ENCODE measurements around the gene PLCG2.
A peak's percentile ranks its signal among the peaks of the same experiment; 100 is the strongest.

The PLCG2 gene

DNA sequence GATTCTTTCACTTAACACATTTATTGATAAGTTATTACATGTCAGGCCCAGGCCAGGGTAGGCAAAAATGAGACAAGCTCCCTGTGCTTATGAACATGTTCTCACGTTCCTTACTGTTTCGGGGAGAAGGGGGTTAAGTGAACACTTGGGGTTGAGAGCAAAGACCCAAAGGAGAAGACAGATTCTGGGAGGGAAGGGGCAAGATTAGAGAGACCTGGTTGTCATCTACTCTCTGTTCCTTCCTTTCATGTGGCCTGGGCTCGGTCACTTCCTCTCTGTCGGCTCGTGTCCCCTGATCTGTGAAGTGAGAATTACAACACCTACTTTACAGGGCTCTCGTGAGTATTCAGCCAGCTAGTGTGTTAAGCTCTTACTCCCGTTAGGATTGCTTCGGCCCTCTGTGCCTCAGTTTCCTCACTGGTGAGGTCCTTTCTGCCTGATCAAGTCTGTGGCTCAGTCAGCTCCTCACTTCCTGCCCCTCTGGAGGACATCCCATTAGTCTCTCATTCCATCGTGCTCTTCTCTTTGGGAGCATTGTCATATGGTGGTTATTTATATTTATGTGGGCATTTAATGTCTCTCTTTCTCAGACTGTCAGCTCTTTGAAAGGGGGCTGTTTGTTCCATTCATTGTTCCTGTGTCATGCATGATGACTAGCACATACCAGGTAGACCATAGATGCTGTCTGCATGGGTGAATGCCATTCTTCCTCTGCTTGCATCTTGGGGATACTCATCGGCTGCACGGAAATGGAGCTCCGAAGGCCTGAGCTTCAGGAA, 38.9 kb downstream of the PLCG2 start:
- no peak for DNase-seq

- no peak for DNase-seq
Measured at GRCh38 chr16:81818568-81818896, 39.4 kb downstream of the PLCG2 start.

DNA sequence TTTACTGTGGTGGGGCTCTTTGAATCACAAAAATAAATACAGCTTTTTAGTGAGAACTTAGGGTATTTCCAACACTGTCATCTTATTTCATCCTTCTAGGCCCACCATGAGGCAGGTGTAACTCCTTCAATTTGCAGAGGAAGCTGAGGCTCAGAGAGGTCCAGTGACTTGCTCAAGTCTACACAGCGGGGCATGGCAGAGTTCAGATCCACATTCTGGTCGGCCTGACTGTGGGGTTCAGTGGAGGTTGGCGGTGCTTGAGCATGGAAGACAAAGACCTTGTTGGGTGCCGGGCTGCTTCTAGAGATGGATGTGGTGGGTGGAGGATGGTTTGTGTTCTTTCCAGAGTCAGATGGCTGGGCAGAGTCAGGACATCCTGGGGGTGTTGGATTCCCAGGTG, 39.8 kb downstream of the PLCG2 start:
- no peak for DNase-seq

DNA sequence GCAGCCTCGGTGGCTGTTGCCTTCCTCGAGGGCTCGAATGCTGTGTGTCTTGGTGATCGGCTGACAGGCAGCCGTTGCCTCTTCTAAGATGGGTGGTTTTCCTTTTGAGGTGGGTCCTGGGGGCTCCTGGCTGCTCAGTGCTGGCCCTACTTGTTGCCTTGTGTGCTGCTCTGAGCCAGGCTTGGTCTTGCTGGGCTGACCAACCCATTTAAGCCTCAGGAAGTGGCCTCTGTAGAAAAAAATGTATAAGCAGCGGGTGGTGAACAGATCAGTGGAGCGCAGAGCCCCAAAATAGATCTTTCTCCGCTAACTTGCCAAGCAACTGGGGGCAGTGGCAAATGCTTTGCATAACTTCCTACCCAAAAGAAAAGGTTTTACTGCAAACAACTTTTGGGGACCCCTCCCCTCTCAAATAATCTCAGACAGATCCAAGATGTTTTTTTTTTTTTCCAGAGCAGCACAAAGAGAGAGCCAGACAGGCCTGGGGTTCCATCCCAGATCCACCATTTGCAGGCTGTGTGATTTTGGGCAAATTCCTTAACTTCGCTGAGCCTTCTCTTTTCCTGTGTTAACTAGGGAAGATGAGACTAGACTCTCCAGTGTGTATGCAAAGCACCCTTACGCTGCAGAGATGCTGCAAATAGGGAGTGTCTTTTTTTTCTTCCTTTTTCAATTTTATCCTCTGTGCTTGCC, 42.5 kb downstream of the PLCG2 start:
- no peak for DNase-seq

DNA sequence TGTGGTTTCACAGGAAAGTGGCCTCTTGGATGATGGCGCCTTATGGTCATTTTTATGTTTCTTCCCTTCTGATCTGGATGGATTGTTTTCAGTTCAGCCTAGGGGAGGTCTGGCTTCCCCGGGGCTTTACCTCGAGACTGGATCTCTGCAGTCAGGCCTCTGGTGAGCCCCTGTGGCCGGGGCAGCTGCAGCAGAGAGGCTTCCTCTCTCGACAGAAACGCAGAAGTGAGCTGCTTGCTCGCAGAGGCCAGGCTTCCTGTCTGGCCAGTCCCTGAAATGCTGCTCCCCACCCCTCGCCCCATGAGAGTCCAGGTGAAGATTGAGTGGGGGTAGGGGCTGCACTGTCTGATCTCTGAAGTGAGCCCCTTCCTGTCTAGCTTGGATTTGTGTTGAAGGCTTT, 44.0 kb downstream of the PLCG2 start:
- DNase-seq: peak; percentile 38

DNA sequence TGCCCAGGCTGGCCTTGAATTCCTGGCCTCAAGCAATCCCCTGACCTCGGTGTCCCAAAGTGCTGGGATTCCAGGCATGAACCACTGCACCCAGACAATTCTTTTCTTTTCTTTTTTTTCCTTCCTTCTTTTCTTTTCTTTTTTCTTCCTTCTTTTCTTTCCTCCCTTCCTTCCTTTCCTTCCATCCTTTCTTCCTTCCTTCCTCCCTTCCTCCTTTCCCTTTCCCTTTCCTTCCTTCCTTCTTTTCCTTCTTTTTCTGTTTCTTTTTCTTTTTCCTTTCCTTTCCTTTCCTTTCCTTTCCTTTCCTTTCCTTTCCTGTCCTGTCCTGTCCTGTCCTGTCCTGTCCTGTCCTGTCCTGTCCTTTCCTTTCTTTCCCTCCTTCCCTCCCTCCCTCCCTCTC, 44.6 kb downstream of the PLCG2 start:
- no peak for DNase-seq

- DNase-seq: no peak
Measured at GRCh38 chr16:81826523-81826922, 47.4 kb downstream of the PLCG2 start.

- DNase-seq: no peak
Measured at GRCh38 chr16:81830845-81831540, 51.9 kb downstream of the PLCG2 start.

DNA sequence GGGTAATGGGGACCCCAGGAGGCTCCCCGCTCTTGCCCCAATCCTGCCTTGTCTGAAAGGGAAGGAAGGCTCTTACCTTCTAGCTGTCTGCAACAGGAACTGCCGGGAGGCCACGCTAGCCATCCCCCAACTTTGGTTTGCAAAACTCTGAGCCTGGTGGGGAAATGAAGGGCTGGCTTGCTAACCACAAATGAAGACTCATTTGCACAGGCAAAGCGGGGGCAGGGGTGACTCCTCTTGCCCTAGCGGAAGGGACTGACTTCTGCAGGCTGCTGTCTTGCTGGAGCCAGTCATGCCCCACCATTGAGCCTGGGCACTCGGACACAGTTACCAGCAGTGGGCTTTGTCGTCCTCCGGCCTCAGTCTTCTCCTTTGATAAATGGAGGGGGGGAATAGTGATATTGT, 52.6 kb downstream of the PLCG2 start:
- peak; percentile 34 for DNase-seq

- no peak for DNase-seq
Measured at GRCh38 chr16:81832801-81833547, 53.9 kb downstream of the PLCG2 start.

DNA sequence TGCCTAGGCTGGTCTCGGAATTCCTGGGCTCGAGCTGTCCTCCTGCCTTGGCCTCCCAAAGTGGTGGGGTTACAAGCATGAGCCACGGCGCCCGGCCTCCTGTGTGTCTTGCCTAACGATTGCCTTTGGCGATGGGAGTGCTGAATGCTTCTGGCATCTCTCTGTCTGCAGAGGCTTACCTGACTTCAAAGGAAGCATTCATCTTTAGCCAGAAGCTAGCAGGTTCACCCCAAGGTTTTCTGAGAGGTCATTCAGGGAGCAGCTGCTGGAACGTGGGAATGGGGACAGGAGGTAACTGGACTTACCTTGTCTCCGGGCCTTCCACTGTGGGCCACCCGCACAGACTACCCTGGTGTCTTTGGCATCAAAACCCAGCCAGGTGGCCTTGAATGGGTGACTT, 54.7 kb downstream of the PLCG2 start:
- no peak for DNase-seq

DNA sequence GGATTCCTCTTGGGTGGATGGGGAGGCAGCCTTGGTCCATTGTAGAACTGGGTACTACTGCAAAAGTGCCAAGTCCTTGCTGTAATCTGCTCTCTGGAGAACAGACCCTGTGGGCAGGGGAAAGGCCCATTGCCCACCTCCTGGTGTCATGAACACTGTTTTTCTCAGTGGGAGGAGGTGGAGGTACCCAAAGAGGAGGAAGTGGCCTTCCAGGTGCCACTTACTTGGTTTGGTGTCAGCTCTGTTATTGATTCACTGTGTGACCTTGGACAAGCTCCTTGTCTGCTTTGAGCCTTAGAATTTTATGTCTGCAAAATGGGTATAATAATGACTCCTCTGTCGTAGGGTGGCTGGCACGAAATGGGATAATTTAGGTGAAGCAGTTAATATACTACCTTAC, 55.8 kb downstream of the PLCG2 start:
- DNase-seq: no peak

GRCh38 chr16:81836279-81837054, 57.4 kb downstream of the PLCG2 start:
- DNase-seq: no peak

- no peak for DNase-seq
Measured at GRCh38 chr16:81837312-81837751, 58.2 kb downstream of the PLCG2 start.

DNA sequence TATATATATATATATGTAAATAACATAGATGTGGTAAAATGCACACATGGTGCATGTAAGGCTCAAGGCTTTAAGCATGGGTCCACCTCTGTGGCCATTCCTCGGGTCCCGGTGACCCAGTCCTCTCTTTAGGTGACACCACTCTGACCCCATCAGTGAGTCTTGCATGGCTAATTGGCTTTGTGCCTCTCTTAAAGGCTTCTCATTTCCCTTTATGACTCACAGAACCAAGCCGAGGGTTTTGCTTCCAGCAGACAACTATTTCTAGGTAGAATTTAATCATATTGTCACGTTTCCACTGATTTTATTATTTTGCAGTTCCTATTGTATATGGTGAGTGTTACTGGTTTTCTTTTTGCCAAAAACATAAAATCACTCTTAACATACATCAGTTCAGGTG, 59.7 kb downstream of the PLCG2 start:
- DNase-seq: no peak

GRCh38 chr16:81841722-81842121, 62.6 kb downstream of the PLCG2 start:
- DNase-seq: no peak

- no peak for DNase-seq
Measured at GRCh38 chr16:81842564-81843242, 63.6 kb downstream of the PLCG2 start.

DNA sequence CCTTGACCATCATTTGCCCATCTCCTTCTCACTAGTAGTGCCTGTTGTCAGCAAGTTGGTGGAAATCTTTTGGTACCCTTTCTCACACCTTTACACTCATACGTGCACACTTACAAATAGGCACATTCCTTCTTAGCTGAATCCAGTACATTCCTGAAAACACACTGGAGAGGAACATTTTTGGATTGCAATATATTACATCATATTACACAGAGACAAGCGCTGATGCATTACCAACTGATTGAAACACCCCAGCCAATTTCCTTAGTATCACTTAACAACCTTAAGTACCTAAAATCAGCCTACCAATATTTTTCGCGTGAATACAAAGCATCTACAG, 64.1 kb downstream of the PLCG2 start:
- no peak for DNase-seq

GRCh38 chr16:81843683-81844082, 64.6 kb downstream of the PLCG2 start:
- no peak for DNase-seq

DNA sequence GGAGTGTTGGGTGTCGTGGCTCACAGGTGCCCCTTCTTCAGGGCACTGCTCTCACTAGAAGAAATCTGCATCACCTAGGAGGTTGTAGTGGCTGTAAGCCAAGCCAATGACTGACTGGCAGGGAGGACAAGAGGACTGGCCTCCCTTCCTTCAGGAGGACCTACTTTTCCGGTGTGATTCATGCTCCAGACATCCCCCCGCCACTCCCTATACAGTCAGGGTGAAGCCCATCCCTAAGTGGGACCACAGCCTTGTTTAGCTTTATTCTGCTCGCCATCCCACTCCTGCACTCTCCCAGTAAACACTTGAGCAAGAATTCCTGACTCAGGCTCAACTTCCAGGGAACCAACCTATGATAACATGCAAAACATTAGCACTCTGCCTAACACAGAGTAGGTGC, 67.0 kb downstream of the PLCG2 start:
- no peak for DNase-seq

GRCh38 chr16:81848306-81848853, 69.3 kb downstream of the PLCG2 start:
- no peak for DNase-seq
